Brain microvascular endothelial cell (primary cell): Measurements from ENCODE around the gene TRIP12.
"Not testable (repeated sequence)": the region's sequence is repeated elsewhere in the genome, so short reads cannot be mapped to it uniquely, and the experiment has no call there.

Experiments used
- DNase-seq: peaks from one replicate; pipeline ENCODE4 v3.0.0-alpha.2; 2020
- H3K27ac ChIP-seq: fragments of 250-450 bp; sonication (Bioruptor Pico); 2 replicates; pipeline ENCODE4 v1.5.1; 2020; ENCODE audit warnings: mild to moderate bottlenecking, moderate library complexity
- H3K27me3 ChIP-seq: fragments of 250-450 bp; sonication (Bioruptor Pico); replicated peaks from 2 replicates; pipeline ENCODE4 v1.5.1; 2020; ENCODE audit warnings: mild to moderate bottlenecking
- H3K36me3 ChIP-seq: fragments of 250-450 bp; sonication (Bioruptor Pico); replicated peaks from 2 replicates; pipeline ENCODE4 v1.5.1; 2020; ENCODE audit warnings: mild to moderate bottlenecking
- H3K4me3 ChIP-seq: 2 replicates; pipeline ENCODE4 v1.5.1; 2011; ENCODE audit warnings: low read depth, mild to moderate bottlenecking, control low read depth, low read length, moderate library complexity
- CTCF ChIP-seq: IDR thresholded peaks from 2 replicates; pipeline ENCODE4 v1.5.1; 2011; ENCODE audit warnings: low read depth, mild to moderate bottlenecking, moderate library complexity, low read length, control low read depth, inconsistent platforms; ENCODE audit errors: missing control alignments
- in situ Hi-C: cut with HindIII; loops from 2 replicates; pipeline ENCODE4 v1.10.0; 2017; ENCODE audit warnings: low sequenced_read_pairs, low pct_ligation_motif_present

The TRIP12 gene

GRCh38 chr2:229901819-229902218 lies 20.0 kb downstream of the TRIP12 start:
- Histone ChIP-seq H3K27me3 (no peaks in the 10 kb centered on the region), H3K36me3 (peaks cover 7% of the 10 kb centered on the region), H3K4me3 (no peak overlapping the region), H3K27ac (peak overlapping the region; percentile 59)
- in situ Hi-C loops = no loop called here
- TF ChIP-seq CTCF = no peak
- peak; percentile 59 for DNase-seq

GRCh38 chr2:229900514-229900913 lies 21.3 kb downstream of the TRIP12 start:
- H3K4me3 ChIP-seq, H3K36me3 ChIP-seq, H3K27ac ChIP-seq, H3K27me3 ChIP-seq, DNase-seq, in situ Hi-C loops: not testable (repeated sequence)

GRCh38 chr2:229900012-229900411 lies 21.8 kb downstream of the TRIP12 start:
- in situ Hi-C loops = no loop called here
- no peak for TF ChIP-seq CTCF

GRCh38 chr2:229899604-229900003 lies 22.2 kb downstream of the TRIP12 start:
- Histone ChIP-seq H3K4me3 (no peak overlapping the region), H3K27ac (no peak overlapping the region), H3K36me3 (peaks cover 7% of the 10 kb centered on the region), H3K27me3 (no peaks in the 10 kb centered on the region)
- in situ Hi-C loops = no loop called here
- DNase-seq = no peak
- no peak for TF ChIP-seq CTCF

More at GRCh38 chr2:229900012-229900411, 21.8 kb downstream of the TRIP12 start:
- no peak for DNase-seq
- Histone ChIP-seq H3K4me3 (no peak overlapping the region), H3K27ac (no peak overlapping the region), H3K27me3 (no peaks in the 10 kb centered on the region), H3K36me3 (peaks cover 7% of the 10 kb centered on the region)

GRCh38 chr2:229896857-229897256 lies 25.0 kb downstream of the TRIP12 start:
- H3K4me3 ChIP-seq = no peak overlapping the region
- H3K36me3 ChIP-seq = peaks cover 2% of the 10 kb centered on the region
- no peaks in the 10 kb centered on the region for H3K27me3 ChIP-seq
- in situ Hi-C loops = no loop called here
- H3K27ac ChIP-seq = no peak overlapping the region
- no peak for DNase-seq
- TF ChIP-seq CTCF = no peak

GRCh38 chr2:229889023-229889422 lies 32.8 kb downstream of the TRIP12 start:
- Histone ChIP-seq H3K36me3 (no peaks in the 10 kb centered on the region), H3K27me3 (no peaks in the 10 kb centered on the region), H3K27ac (no peak overlapping the region), H3K4me3 (no peak overlapping the region)
- in situ Hi-C loops = no loop called here
- no peak for TF ChIP-seq CTCF
- no peak for DNase-seq
